Inflammatory macrophage treated with lipopolysaccharide for 4 hours (primary cell): ENCODE results near the gene DCTPP1.

Experiments used
- DNase-seq: peaks from one replicate; pipeline ENCODE4 v3.0.0-alpha.2; 2020

The DCTPP1 gene

GRCh38 chr16:30380072-30380802 lies 49.6 kb downstream of the DCTPP1 start:
- DNase-seq, result no peak

DNA sequence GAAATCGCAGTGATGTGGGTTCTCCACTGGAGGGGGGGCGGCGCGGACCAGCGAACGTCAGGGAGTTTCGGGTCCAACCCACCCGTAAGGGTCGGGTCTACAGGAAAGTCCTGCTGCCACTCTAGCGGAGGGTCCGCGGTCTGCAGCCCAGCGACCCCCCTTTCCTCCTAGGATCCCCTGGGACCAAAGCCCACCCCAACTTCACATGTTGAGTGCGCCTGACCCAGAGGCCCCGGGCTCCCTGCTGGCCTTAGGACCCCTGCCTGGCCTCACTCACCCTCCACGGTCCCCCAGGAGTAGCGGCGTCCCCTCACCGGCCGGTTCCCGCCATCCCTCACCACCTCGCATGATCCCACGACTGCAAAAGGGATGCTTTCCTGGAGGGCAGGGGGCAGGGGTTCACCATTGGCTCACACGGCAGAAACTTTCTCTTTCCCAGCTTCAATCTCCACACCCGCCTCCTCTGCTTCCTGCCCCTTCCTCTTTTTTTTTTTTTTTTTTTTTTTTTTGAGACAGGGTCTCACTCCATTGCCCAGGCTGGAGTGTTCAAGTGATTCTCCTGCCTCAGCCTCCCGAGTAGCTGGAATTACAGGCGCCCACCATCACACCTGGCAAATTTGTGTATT lies 50.6 kb downstream of the DCTPP1 start:
- DNase-seq, result no peak

DNA sequence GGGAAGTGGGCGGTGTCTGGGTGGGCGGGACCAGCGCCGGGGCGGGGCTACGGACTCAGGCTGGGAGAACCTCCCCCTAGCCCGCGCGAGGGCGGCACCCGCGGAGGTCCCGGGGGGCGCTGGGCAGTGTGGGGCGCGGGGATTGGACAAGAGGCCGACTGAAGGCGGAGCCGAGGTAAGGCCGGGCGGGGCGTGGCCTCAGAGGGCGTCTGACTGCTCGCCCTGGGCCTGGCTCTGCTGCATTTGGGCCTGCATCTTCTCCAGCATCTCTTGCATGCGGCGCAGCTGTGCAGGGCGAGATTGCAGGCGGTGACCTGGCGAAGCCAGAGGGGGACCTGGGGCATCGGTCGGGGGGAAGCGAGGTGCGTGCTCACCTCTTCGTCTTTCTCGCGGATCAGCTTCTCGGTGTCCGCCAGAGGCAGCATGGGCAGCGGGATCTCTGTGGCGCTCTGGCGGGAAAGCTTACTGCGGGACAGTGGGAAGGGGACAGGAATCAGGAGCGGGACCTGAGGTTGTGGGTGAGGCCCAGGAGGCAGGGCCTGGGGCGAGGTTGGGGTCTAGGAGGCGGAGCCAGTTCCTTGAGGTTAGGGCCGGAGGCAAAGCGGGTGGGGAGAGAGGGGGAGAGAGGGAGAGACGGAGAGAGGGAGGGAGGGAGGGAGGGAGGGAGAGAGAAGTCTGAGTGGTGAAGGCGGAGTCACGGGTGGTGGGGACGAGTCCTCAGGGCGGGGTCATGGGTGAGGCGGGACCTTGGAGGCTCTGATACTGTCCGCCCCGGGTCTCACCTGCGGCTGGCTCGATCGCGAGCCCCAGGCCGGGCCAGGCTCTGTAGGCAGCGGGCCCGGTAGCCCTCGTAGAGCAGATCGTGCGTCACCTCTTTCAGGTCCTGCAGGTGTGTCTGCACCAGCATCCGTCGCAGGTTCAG lies 51.3 kb downstream of the DCTPP1 start:
- peak; percentile 98 for DNase-seq

DNA sequence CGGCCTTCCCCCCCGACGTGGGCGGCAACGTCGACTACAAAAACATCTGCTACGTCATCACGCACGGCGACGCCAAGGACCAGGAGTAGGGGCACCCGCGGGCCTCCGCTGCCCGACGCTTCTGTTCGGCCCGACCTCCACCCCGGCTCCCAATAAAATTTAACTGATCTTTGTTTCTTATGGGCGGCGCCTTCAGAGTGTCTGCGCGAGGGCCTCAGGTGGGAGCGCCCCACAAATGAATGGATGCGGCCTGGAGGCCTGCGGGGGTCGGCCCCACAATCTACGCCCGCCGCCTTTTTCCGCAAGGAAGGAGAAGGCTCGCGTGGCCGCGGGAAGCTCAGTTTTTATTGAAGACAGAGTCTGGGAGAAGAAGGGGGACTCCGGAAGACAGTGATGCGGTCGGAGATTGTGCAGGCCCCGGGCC lies 52.0 kb downstream of the DCTPP1 start:
- peak; percentile 64 for DNase-seq

- DNase-seq, result no peak
These were observed 52.6 kb downstream of the DCTPP1 start for GRCh38 chr16:30377050-30377811.

DNA sequence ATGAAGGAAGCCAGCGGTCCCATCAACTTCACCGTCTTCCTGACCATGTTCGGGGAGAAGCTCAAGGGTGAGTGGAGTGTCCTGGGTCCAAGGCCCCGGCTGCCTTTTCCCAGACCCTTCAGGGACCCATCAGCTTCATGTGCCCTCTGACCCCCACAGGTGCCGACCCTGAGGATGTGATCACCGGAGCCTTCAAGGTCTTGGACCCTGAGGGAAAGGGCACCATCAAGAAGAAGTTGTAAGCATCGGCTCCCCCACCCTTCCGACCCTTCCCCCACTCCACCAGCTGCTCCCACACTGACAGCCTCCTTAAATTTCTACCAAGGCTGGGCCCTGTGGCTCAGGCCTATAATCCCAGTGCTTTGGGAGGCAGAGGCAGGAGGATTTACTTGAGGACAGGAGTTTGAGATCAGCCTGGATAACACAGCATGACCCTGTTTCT lies 53.3 kb downstream of the DCTPP1 start:
- DNase-seq, result no peak

GRCh38 chr16:30375864-30376263 lies 54.0 kb downstream of the DCTPP1 start:
- no peak for DNase-seq

GRCh38 chr16:30374538-30374937 lies 55.3 kb downstream of the DCTPP1 start, which contains the start of gene MYL11:
Gene MYL11, plus strand, starts transcription at chr16:30374802. Its CDS starts 56 bp downstream, at chr16:30374858.
- no peak for DNase-seq
